Testis (tissue), 2 donors: ENCODE data around the gene STX19.

Experiments used
- CTCF ChIP-seq, 3 experiments: fragments of 450-650 bp in 2 of 3; fragments of 200-600 bp in 1 of 3; sonication (generic) in 1 of 3; IDR thresholded peaks; one replicate each; pipeline ENCODE4 v1.5.1; 2016 to 2019; ENCODE audit warnings: antibody characterized with exemption in 3 of 3, mild to moderate bottlenecking in 2 of 3, moderate library complexity in 1 of 3
- POLR2A ChIP-seq: fragments of 450-650 bp; IDR thresholded peaks from one replicate; pipeline ENCODE4 v1.6.1; 2017; ENCODE audit warnings: antibody characterized with exemption, mild to moderate bottlenecking, moderate library complexity

DNA sequence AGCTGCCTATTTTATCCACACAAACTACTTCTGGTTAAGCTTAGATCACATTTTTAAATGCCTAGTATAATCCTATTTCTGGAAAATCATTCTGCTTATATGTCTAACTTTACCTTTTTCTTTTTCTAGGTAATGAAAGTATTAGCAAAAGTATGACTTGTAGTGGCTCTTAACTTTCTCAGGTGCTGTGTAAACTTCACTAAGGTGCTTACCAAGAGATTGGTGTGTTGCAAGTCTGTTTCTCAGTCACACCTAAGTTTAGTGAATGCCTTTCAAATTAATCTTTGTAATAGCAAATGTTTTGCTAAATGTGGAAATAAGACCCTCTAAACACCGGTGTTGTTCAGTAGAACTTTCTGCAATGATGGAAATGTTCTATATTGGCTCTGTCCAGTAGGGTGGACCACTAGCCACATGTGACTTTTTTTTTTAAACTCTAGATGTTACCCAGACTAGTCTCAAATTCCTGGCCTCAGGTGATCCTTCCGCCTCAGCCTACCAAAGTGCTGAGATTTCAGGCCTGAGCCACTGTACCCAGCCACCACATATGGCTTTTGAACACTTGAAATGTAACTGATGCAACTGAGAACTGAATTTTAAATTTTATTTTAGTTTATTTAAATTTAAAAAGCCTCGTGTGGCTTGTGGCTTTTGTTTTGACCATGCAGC, 26.4 kb downstream of the STX19 start:
- TF ChIP-seq CTCF (IDR thresholded peaks at IDR 0.05) (no peak), POLR2A (no peak)
